GM21390 (cell line): ENCODE measurements around the gene ST3GAL5.

Experiments used
- ATAC-seq: cut with Tn5 transposase; IDR thresholded peaks from one replicate; pipeline ENCODE4 v1.9.1; 2021; ENCODE audit not compliant: unreplicated experiment

Gene ST3GAL5

GRCh38 chr2:85793584-85793983, 95.2 kb downstream of the ST3GAL5 start:
- ATAC-seq = no peak

GRCh38 chr2:85792783-85793441, 95.9 kb downstream of the ST3GAL5 start:
- no peak for ATAC-seq

- no peak for ATAC-seq
Observed at GRCh38 chr2:85791704-85792565, 96.9 kb downstream of the ST3GAL5 start.

- no peak for ATAC-seq
Observed at GRCh38 chr2:85790499-85791188, 98.1 kb downstream of the ST3GAL5 start.

GRCh38 chr2:85790032-85790431, 98.8 kb downstream of the ST3GAL5 start:
- ATAC-seq = no peak

- ATAC-seq = no peak
Observed at GRCh38 chr2:85789271-85789670, 99.5 kb downstream of the ST3GAL5 start.

GRCh38 chr2:85788603-85789002, 100.2 kb downstream of the ST3GAL5 start:
- no peak for ATAC-seq

GRCh38 chr2:85787981-85788340, 100.8 kb downstream of the ST3GAL5 start:
- ATAC-seq = no peak

- no peak for ATAC-seq
Observed at GRCh38 chr2:85787282-85787980, 101.4 kb downstream of the ST3GAL5 start.
